ENCODE measurements around the gene CD1D.

GRCh38 chr1:158180741-158181576 is at the start of gene CD1D:
- TF ChIP-seq CTCF (IDR thresholded peaks at IDR 0.05; ENCODE audit: low read length) (no peak), EZH2 (IDR thresholded peaks at IDR 0.05; ENCODE audit: borderline replicate concordance, low read length) (no peak)

Measured in OCI-LY1 (cell line).